ENCODE results near the gene USP26.
A peak's percentile ranks its signal among the peaks of the same experiment; 100 is the strongest.
"Not testable (repeated sequence)": the region's sequence is repeated elsewhere in the genome, so short reads cannot be mapped to it uniquely, and the experiment has no call there.

The USP26 gene, protein sequence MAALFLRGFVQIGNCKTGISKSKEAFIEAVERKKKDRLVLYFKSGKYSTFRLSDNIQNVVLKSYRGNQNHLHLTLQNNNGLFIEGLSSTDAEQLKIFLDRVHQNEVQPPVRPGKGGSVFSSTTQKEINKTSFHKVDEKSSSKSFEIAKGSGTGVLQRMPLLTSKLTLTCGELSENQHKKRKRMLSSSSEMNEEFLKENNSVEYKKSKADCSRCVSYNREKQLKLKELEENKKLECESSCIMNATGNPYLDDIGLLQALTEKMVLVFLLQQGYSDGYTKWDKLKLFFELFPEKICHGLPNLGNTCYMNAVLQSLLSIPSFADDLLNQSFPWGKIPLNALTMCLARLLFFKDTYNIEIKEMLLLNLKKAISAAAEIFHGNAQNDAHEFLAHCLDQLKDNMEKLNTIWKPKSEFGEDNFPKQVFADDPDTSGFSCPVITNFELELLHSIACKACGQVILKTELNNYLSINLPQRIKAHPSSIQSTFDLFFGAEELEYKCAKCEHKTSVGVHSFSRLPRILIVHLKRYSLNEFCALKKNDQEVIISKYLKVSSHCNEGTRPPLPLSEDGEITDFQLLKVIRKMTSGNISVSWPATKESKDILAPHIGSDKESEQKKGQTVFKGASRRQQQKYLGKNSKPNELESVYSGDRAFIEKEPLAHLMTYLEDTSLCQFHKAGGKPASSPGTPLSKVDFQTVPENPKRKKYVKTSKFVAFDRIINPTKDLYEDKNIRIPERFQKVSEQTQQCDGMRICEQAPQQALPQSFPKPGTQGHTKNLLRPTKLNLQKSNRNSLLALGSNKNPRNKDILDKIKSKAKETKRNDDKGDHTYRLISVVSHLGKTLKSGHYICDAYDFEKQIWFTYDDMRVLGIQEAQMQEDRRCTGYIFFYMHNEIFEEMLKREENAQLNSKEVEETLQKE

DNA sequence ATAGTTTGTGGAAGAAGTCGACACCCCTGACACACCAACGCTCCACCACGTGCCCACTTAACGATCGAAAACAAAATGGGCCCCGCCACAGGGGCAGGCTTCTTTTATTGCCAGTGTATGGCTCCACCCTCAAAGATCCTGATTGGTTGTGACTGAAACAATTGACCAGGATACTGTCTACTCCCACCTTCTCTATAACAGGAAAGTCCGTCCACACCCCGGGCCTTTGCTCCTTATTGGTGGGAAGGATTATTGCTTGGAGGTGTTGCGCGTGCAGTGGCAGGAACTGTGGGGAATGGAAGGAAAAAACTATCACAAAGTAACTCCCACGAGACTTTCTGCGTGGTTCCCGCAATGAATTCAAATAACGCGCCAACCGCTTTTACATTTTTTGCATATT, at the start of gene USP26:
USP26 (minus strand) TSS at position 79 of the 400 bp plus-strand sequence. CDS start 68,889 bp downstream, outside the sequence.
- no peak for DNase-seq

DNA sequence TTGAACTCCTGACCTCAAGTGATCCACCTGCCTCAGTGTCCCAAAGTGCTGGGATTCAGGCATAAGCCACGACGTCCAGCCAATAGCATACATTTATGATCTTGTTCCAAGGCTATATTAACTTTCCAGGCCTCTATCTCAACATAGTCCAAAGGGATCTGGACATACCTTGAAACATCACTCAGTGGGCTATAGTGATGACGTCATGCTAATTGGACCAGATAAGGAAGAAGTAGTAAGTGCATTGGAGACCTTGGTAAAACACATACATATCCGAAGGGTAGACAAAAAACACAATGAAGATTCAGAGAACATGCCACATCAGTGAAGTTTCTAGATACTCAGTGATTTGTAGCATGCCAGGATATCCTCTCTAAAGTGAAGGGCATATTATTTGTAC, 37.4 kb upstream of the USP26 start:
- no peak for DNase-seq

DNA sequence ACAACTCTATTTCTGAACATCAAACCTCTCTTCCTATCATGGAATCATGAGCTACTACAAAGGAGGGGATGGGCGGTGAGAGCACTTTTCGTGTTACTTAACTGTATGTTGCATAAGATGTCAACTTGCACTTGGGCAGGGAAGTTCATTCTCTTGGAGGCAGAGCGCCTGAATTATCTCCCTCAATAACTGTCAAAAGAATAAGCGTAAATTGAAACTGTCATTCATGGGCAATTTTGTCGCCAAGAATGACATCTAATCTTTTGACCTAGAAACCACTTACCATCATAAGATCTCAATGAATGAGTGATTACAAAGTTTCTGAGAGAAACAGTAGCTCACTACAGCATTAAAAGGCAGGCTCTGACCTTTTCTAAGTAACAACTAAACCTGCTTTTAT, 23.5 kb upstream of the USP26 start:
- no peak for DNase-seq

DNA sequence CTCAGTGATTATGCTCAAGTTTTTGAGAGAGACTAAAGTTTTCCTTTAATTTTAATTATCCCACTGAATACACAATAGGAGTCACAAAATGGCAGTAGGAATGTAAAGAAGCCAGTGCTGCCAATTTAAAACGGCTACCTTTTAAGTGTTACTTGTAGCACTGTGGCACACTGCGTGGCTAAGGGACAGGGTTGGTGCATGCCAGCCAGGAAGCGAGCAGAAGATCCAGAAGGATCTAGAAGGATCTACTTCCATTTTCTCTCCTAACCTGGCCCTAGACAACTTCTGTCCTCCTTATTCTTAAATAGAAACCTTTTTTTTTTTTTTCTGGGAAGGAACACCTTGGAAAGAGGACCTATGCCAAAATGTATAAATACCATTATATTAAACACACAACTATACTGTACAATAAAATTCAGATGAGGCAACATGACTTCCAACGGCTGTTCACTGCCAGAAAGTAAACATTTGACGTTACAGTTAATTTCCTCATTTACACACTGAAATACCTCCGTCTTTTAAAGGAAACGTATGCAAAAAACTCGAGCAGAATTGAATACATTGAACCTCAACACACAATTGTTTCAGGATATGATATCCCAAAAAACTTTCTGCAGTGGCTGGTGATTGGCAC, 2.7 kb downstream of the USP26 start:
- no peak for DNase-seq

DNA sequence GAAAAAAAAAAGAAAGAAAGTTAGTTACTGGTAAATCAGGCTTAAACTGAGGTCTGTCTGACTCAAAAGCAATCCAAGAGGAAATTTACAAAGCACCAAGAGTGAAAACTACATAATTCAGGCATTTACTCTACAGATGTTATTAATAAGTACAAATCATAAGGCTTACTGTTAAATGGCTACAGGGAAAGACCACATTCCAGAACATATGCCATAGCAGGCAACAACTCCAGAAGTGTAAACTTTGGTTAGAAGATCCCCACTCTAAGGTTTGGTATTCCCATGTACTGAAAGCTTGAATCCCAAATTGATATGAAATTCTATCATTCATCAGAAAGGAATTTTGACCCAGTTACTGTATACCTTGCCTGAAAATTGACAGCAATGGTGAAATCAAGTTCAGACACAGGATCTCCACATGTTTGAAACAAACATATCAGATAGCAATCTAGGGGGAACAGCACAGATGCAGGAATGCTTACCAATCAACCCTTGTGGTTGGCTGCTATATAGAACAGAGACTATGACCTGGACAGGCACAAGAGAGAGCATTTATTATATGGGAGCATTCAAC, 6.6 kb downstream of the USP26 start:
- DNase-seq = no peak

DNA sequence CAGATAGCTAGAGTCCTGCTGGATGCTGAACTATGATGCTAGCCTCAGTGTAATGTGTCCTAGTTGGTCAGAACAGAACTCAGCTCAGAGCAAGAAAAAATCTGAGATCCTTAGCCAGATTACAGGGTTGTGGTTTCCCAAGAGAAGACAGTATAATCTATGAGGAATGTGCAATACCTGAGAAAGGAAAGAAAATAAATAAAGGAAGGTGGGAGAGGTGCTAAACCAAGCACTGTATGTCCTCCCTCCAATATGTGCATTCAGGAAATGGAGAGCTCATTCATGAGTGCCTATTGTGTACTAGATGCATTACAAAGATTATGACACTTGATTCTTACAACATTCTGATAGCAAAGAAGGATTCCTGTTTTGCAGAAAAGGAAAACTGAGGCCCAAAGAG, 7.5 kb downstream of the USP26 start:
- DNase-seq = no peak

DNA sequence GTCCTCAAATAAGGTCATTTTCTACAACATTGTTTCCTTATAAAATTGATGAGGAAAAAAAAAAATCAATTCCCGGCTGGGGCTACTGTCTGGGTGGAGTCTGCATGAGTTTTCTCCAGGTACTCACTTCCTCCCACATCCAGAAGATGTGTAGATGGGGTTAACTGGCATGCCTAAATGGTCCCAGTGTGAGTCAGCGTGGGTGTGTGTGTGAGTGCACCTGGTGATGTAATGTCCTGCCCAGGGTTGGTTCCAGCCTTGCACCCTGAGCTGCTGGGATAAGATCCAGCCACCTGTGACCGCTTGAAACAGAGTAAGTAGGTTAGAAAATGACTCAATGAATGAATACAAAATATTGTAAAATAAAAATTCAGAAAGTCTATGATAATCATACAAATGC, 11.1 kb downstream of the USP26 start:
- no peak for DNase-seq

DNA sequence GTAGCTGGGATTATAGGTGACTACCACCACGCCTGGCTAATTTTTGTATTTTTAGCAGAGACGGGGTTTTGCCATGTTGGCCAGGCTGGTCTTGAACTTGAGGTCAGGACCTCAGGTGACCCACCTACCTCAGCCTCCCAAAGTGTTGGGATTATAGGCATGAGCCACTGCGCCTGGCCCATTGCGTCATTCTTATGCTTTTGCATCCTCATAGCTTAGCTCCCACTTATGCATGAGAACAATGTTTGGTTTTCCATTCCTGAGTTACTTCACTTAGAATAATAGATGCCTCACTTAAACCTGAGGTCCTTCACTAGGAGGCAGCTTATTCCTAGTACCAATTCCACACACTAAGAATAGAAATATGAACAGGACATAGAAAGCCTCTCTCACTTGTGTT, 11.9 kb downstream of the USP26 start:
- not testable (repeated sequence) for DNase-seq

DNA sequence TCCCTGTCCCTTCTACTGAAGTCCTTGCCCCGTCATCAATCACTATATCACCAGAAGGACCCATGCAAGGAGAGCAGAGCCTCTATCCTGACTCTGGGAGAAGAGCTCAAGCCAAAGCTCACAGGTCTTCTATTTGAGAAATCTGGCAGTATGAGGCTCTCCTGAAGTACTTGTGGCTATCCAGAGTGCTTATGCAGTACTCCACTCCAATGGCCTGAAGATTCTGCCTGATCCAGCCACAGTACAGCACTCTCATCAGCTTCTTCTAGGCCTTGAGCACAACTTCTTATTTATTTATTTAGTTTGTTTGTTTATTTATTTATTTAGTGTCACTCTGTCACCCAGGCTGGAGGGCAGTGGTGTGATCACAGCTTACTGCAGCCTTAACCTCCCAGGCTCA, 13.0 kb downstream of the USP26 start:
- no peak for DNase-seq

DNA sequence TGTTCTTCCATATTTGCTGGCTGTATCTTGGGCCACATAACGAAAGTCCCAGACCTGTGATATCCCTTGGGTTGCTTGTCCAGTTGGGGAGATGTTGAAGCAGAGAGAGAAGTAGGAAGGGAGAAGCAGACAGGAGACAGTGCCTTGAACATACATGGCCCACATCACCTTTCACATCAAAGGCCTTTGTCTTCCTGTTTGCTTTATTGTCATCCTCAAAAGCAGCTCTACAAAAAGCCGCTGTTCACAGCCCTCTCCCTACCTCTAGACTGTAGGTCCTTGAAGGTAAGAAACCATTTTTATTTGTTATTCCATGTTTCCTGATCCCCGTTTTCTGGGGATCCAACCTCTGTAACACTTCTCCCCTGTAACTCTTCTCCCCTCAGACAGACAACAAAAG, 14.9 kb downstream of the USP26 start:
- DNase-seq = peak in 2 of 6 experiments; percentile 3 to 11

DNA sequence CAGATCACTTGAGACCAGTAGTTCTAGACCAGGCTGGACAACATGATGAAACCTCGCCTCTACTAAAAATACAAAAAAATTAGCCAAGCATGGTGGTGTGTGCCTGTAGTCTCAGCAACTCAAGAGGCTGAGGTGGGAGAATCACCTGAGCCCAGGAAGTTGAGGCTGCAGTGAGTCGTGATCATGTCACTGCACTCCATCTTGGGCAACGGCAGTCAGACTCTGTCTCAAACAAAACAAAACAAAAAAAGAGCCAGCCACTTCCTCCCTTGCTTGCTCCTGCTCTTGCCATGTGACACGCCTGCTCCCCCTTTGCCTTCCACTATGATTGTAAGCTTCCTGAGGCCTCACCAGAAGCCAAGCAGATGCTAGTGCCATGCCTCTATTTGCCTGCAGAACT, 19.1 kb downstream of the USP26 start:
- DNase-seq = not testable (repeated sequence)

DNA sequence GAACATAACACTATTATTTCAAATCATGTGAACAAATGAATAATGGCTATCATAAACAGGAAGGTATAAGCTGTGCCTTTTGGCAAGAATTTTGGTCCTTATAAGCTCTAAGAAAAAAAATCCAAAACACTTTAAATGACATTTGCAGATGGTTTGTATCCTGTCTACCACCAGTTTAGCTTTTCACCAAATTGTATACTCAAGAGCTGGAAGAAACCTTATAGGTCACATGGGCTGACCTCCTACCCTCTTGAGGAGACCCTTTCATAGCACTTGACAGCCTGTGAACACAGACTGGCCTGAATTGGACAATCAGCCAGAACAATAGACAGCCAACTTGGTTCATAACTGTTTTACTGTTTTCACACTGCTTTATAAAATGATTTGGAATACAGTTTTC, 24.3 kb downstream of the USP26 start:
- DNase-seq = no peak

DNA sequence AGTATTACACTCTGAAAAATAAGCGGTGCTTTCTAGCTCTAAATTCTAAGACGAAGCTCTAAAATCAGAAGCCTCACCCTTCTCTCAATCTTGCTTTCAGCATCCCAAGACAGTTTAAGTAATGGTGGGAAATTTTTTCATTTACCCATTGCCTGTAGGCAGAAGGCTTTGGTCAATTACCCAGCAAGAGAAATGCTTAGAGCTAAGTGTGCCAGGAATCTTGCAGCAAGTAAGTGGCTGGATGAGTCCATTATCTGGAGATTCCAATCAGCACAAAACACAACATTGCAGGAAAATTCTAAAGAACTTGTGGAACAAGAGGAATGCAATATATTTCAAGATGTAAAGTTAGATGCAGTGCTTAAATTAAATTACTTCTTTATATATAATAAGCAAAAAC, 28.4 kb downstream of the USP26 start:
- DNase-seq = no peak

DNA sequence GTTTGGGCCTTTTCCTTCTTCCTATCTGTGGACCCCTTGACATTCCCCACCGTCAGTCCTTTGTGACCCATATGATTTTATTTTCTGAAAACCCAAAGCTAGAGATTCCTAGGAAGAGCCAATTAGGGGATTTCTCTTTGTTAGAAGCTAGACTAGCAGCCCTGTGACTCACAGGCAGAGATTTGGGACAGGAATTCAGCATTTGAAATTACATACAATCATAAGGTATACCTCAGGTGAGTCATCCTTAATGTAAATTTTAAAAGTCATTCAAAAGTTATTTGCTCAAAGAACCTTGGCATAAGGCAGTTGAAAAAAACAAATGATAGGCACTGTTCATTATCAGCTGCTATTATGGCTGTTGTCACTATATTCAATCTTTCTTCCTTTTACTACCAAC, 40.6 kb downstream of the USP26 start:
- no peak for DNase-seq

DNA sequence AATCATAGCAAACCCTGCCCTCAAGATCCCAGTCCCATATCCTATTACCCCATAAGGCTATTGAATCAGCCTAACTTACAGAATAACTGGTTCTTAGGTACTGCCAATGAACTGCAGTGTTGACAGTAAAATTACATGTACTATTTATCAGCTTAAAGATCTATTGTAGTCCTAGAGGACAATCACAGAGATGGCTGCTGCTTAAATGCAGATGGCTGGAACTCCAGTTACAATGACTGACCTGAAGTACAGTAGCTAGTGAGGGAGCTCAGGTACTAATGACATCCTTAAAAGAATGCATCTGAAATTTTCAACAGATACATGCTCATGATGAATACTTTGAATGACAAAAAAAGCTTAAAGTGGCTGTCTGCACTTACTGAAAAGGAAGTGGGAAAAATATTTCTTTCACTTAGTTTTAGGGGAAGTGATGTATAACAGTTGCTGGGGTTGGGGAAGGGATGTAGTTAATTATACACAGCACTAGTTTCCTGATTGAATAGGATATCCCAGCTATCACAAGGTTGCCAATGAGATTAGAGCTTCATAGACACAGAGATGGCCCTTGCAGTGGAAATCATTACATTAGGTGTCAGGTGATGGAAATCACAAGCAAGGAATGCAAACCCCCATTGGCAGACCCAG, 42.0 kb downstream of the USP26 start:
- DNase-seq = no peak

DNA sequence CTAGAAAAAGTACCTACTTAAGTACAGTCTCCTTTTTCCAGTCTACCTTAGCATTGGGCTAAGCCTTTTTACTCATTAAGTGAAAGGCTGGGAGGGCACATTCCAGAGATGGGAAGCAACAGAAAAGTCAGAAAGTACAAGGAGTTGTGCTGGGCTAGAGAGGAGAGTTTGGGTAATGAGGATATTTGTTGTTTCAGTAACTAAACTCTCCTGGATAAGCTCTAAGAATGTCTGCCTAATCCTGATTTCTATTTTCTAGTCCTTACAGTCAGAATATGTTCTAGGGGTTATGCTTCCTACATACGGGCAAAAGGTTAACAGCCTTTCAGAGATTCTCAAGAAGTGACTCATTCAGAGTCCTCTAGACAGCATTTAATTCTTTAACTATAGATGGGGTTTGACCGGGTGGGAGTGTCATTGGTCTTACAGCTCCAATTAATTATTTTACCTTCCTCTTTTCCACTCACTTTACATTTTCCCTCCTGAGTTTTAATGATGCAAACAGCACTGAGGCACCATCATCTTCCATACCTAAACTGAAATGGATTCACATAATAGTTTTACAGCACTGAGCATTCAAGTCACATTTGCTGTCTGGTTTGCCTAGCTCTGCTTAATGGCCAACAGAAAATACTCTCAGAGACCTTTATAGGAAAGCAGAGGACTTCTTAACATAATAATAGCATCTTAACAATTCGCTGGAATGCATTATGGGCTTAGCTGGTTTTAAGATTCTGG, 42.9 kb downstream of the USP26 start:
- DNase-seq = no peak

DNA sequence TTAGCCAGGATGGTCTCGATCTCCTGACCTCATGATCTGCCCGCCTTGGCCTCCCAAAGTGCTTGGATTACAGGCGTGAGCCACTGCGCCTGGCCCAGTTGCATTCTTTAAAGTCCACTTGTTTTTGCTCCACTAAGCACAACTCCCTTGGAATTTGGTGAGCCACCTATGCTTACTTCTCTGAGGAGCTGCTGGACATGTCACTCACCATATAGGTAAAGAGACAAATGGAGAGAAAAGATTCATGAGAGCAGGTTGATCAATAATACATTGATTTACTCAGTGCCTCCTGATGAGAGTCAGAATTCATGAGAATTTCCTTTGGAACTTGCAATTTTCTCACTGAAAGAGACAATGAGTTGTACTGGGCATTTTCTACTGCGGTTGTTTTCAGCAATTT, 48.2 kb downstream of the USP26 start:
- no peak for DNase-seq

DNA sequence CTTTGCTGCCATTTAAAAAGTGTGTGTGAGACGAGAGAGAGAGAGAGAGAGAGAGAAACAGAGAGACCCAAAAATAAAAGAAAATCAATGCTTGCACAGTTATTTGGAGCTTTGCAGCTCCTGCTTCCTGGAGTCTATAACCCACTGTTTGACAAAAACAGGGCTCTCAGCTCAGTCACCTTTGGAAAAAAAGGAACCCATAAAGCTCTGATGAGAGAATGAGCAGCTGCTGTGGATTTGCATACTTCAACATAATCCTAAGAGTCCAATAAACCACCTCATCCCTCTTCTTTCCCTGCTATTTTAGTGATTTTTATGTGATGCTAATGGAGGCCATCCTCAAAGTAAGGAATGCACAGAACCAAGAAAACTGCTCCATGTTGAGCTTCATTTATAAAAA, 50.3 kb downstream of the USP26 start:
- DNase-seq = no peak

DNA sequence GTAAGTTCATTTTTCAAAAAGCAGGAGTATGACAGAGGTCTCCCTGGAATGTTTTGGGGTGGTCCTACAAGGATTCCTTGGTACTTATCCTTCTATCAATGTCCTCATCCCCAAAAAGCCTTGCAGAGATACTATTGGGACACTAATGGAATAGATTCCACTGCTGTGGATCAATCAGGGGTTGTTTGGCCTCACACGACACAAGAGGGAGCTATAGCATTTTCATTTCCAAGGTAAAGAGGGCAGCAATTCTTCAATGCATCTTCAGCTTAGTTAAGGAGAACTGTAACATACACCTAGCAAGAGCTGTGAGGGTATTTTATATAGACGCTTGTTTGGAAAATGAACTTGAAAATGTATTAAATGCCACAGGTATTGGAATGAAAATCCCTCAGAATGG, 50.9 kb downstream of the USP26 start:
- DNase-seq = no peak

DNA sequence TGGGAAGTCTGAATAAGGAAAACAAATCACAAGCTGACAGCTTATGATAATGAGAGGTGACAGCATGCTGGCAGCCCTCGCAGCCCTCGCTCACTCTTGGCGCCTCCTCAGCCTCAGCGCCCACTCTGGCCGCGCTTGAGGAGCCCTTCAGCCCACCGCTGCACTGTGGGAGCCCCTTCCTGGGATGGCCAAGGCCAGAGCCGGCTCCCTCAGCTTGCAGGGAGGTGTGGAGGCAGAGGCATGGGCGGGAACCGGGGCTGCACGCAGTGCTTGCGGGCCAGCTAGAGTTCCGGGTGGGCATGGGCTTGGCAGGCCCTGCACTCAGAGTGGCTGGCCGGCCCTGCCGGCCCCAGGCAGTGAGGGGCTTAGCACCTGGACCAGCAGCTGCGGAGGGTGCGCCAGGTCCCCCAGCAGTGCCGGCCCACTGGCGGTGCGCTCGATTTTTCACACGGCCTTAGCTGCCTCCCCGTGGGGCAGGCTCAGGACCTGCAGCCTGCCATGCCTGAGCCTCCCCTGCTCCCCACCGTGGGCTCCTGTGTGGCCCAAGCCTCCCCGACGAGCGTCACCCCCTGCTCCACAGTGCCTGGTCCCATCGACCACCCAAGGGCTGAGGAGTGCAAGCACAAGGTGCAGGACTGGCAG, 52.6 kb downstream of the USP26 start:
- not testable (repeated sequence) for DNase-seq

DNA sequence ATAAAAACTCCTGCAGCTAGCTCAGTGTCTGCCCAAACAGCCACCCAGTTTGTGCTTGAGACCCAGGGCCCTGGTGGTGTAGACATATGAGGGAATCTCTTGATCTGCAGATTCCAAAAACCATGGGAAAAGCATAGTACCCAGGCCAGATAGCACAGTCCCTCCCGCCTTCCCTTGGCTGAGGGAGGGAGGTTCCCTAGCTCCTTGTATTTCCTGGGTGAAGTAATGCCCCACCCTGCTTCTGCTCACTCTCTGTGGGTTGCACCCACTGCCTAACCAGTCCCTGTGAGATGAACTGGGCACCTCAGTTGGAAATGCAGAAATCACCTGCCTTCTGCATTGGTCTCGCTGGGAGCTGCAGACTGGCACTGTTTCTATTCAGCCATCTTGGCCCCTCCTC, 54.6 kb downstream of the USP26 start:
- no peak for DNase-seq
